Measurements from ENCODE around the gene TNS3. TPM values are rescaled to one million over a fixed set of nuclear protein-coding genes. Genes with fewer than 3 reads are reported as not detected.

TNS3 gene
- total and polyA plus RNA-seq, 2 donors (not counting 3 experiments of a cell fraction or from before 2014, with no cell fraction given) = 10.4 to 45.1 TPM

DNA sequence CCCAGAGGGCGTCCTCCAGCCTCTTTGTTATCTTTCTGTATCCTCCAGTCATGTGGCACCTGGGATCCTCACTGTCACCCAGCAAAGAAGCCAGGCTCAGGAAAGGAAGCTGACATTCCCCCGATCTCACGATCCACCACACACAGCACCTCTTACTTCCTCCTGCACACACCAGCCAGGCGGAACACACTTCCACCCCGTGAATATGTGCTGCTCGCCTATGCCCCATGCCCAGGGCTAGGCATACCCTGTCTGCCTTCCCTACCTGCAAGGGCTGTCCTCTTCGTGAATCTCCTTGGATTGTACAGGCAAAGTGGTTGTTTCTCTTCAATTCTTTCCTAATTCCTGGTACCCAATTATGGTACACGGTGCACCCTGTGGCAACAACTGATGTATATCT, 191.0 kb downstream of the TNS3 start:
- Histone ChIP-seq H4K20me1 (replicated peaks; ENCODE audit: control insufficient read depth, extremely low read depth, insufficient read depth, low read length) (no peaks in the 10 kb centered on the region), H3K9me1 (replicated peaks; ENCODE audit: control insufficient read depth, extremely low read depth, insufficient read depth, low read length) (no peaks in the 10 kb centered on the region), H3K9me3 (replicated peaks; ENCODE audit: control insufficient read depth, insufficient read depth, low read length) (no peaks in the 10 kb centered on the region), H3K4me2 (ENCODE audit: insufficient read depth, low read length) (no peak overlapping the region), H3K9ac (replicated peaks; ENCODE audit: extremely low read depth, insufficient read depth, low read length) (no peak overlapping the region), H3K27ac (ENCODE audit: insufficient read depth, low read depth, low read length) (no peak overlapping the region), H3K4me3 (replicated peaks in 1 of 3; ENCODE audit: insufficient read depth in 1 of 3, low read depth in 1 of 3, low read length in 3 of 3) (no peak overlapping the region), H3K36me3 (ENCODE audit: control insufficient read depth in 2 of 2, extremely low read depth in 1 of 2, insufficient read depth in 2 of 2, low read length in 2 of 2) (peaks cover 0 to 10% of the 10 kb centered on the region in 2 experiments), H3K27me3 (ENCODE audit: control insufficient read depth in 2 of 2, insufficient read depth in 2 of 2, low read length in 2 of 2) (no peaks in the 10 kb centered on the region), H3K4me1 (ENCODE audit: control insufficient read depth, extremely low read depth, insufficient read depth, low read length) (no peaks in the 10 kb centered on the region), H2AFZ (ENCODE audit: low read depth, low read length) (no peak overlapping the region), H3K79me2 (ENCODE audit: control insufficient read depth, insufficient read depth, low read length) (no peaks in the 10 kb centered on the region)
- FAIRE-seq = no peak
- TF ChIP-seq POLR2A (IDR thresholded peaks at IDR 0.05; ENCODE audit: low read depth, low read length) = no peak
- TF ChIP-seq JUN (IDR thresholded peaks at IDR 0.05; ENCODE audit: borderline replicate concordance, insufficient read depth, insufficient read length, low read depth) = no peak
- TF ChIP-seq POLR2AphosphoS5 (IDR thresholded peaks at IDR 0.05; ENCODE audit: insufficient read depth, low read depth, low read length) = no peak
- no peak for TF ChIP-seq MAX (IDR thresholded peaks at IDR 0.05; ENCODE audit: insufficient read depth, insufficient read length)
- TF ChIP-seq MYC (IDR thresholded peaks at IDR 0.05; ENCODE audit: low read depth, low read length) = no peak
- TF ChIP-seq EZH2 (IDR thresholded peaks at IDR 0.05; ENCODE audit: borderline replicate concordance, low read depth, low read length, severe bottlenecking) = no peak
- TF ChIP-seq FOS (IDR thresholded peaks at IDR 0.05; ENCODE audit: borderline replicate concordance, insufficient read depth, low read length) = no peak
- TF ChIP-seq GATA2 (IDR thresholded peaks at IDR 0.05; ENCODE audit: insufficient read depth, insufficient read length, low read depth, low read length) = no peak
- TF ChIP-seq, protein P1, sequence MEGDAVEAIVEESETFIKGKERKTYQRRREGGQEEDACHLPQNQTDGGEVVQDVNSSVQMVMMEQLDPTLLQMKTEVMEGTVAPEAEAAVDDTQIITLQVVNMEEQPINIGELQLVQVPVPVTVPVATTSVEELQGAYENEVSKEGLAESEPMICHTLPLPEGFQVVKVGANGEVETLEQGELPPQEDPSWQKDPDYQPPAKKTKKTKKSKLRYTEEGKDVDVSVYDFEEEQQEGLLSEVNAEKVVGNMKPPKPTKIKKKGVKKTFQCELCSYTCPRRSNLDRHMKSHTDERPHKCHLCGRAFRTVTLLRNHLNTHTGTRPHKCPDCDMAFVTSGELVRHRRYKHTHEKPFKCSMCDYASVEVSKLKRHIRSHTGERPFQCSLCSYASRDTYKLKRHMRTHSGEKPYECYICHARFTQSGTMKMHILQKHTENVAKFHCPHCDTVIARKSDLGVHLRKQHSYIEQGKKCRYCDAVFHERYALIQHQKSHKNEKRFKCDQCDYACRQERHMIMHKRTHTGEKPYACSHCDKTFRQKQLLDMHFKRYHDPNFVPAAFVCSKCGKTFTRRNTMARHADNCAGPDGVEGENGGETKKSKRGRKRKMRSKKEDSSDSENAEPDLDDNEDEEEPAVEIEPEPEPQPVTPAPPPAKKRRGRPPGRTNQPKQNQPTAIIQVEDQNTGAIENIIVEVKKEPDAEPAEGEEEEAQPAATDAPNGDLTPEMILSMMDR (IDR thresholded peaks at IDR 0.05; ENCODE audit: extremely low read depth in 1 of 2, insufficient read depth in 1 of 2, low read depth in 1 of 2, low read length in 2 of 2) = no peak
- CTCF ChIA-PET = no interaction called here
- BruUV-seq (replicated peaks) = no TSS peak
- intact Hi-C loops (cut with micrococcal nuclease) (no loop called here), dilution Hi-C loops (cut with MboI; ENCODE audit: extremely low pct_ligation_motif_present, low sequenced_read_pairs) (no loop called here)
- no peak for DNase-seq (ENCODE audit: low read depth, low spot score)
- POLR2A ChIA-PET = no interaction called here

Data from endothelial cell of umbilical vein (primary cell).